HG02981 (cell line): Measurements from ENCODE around the gene LRRTM2.

ENCODE experiments used
- ATAC-seq: cut with Tn5 transposase; IDR thresholded peaks from one replicate; pipeline ENCODE4 v1.9.1; 2021; ENCODE audit warnings: mild to moderate bottlenecking, moderate library complexity; ENCODE audit not compliant: unreplicated experiment

The LRRTM2 gene

DNA sequence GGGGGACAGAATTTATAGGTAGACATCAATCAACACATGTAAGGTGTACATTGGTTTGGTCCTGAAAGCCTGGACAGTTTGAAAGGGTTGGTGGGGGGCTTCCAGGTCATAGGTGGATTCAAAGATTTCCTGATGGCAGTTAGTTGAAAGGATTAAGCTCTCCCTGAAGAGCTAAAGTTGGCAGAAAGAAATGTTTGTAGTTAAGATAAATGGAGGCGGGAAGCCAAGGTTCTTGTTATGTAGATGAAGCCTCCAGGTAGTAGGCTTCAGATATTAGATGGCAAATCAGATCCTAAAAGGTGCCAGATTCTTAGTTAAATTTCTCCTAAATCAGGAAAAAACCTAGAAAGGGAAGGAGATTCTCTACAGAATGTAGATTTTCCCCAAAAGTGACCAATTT, 9.0 kb upstream of the LRRTM2 start:
- no peak for ATAC-seq

DNA sequence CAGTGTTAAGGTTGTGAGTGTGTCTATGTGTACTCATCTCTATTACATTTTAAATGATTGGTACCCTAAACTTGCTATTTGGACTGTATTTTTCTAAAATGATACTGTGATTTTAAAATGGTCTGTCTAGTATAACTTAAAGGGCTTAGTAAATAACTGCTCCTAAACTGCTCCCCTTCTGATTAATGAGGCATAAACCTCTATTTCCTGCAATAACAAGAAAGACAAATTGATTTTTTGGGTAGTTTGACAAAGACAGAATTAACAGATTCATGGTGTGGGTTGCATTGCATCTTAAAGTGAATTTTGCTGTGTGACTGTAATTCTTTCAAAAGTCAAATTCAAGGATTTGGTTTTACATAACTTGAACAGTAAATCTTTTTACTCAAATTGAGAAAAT, 8.1 kb upstream of the LRRTM2 start:
- ATAC-seq: no peak

DNA sequence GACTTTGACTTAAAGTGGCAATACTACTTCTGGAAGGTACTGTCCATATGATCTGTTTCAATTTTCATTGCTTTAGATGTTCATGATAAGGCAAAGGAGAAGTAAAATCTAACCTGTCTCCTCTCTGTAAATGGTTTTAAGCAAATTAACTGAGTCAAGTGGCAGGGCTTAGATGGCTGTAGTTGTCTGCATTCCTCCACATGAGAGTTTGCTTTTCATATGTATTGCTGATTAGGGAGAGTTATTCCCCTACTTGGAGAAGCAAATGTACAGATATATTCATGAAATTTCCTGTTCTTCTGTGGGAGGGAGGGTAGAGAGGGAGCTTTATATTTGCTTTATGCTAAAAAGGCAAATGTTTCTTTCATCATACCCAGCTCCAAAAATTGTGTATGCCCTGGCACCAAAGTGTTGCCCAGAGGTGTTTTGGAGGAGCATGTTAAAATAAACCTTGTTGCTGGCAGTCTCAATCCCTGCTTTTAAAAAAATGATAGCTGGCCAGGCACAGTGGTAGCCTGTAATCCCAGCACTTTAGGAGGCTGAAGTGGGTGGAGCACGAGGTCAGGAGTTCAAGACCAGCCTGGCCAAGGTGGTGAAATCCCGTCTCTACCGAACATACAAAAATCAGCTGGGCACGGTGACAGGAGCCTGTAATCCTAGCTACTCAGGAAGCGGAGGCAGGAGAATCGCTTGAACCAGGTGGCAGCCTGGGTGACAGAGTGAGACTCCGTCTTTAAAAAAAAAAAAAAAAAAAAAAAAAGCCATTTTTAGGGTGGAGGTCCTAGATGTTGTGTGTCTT, 3.5 kb upstream of the LRRTM2 start:
- ATAC-seq: no peak

DNA sequence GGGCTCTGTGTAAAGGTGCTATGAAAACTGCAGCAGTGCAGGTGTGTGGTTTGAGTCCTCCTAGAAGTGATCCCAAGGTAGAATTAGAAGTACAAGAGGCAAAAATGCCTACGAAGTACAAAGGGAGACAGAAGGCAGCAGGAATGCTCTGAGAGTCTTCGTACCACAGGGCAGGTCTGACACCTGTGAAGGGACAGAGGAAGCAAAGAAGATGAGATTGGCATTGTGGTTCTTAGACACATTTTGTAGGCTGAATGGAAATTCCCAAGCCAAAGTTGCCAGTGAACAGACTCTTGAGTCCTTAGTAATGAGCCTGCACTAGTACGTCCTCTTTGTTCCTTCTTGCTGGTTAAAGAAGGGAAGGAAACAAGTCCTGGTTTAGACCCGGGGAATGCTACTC, 1.7 kb upstream of the LRRTM2 start:
- ATAC-seq: no peak

DNA sequence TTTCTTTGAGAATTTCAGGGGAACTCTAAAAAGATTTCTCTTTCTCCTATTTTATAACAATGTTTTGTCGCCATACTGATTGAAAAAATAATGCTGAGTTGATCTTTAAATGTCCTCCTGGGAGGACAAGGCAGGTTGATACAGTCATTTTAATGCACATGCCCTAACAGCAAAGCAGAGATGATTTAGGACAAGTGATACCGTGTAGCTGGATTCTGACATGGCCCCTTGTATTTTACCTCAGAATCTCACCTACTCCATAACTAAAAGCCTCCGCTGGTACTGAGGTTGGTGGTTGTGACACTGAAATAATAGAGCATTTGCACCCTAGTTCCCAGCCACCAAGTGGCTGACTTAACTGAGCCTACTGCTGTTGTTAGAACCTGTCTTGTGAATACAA, 811 bp upstream of the LRRTM2 start:
- no peak for ATAC-seq

DNA sequence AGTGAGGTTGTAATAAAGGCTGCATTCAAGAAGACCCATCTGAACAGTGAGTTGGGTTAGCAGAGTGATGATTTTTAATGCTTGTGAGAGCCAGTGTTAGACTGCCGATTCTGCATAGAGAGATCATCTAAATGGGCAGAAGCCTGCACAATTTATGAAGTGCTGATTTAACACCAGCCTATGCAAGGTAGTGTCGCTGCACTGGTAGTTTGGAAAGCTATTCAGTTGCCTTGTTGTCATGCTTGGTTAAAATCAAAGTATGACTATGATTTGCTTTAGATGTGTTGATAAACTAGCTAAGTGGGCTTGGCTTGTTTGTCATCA, 379 bp upstream of the LRRTM2 start:
- ATAC-seq: no peak

DNA sequence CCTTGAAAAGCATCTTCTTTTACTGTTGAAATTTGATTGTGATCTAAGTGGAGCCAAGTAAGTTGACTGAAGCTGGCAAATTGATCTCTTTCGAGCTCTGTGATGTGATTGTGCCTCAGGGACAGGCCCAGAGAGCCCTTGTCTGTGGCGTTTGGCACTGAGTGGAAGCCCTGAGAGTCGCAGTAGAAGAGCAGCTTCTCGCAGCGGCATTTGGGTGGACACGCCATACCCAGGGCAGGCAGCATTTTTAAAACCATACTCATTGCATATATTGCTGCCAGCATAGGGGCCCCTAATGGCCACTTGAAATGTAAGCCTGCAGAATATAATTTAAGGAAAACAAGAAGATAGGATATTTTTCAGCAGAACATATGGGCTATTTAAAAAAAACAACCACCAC, 894 bp downstream of the LRRTM2 start:
- ATAC-seq: no peak

DNA sequence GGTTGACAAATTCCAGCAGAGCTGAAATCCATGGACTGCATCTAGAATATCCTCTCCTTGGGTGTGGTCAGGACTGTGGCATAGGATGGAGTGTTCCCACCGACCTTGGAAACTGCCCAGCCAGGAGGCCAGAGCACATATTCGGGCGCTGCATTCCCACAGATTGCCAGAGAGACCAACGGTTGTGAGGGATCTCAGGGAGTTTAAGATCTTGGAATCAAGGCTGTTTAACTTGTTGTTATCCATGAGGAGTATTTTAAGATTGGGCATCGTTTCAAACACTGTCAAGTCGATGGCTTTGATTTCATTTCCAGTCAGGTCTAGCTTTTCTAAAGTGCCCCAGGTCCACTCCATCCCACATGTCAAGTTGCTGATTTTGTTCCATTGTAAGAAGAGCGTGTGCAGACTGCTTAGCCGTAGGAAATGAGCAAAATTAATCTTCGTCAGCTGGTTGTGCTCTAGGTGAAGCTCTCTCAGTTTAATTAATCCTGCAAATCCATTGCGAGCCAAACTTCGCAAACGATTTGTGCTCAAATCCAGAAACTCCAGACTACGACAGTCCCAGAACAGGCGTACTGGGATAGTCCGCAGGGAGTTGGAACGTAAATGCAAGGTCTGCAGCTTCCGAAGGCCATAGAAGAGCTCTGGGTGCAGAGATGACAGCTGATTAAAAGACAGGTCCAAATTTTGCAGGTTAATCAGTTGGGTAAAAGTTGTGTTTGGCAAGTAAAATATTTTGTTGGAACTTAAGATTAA, 1.5 kb downstream of the LRRTM2 start:
- no peak for ATAC-seq

DNA sequence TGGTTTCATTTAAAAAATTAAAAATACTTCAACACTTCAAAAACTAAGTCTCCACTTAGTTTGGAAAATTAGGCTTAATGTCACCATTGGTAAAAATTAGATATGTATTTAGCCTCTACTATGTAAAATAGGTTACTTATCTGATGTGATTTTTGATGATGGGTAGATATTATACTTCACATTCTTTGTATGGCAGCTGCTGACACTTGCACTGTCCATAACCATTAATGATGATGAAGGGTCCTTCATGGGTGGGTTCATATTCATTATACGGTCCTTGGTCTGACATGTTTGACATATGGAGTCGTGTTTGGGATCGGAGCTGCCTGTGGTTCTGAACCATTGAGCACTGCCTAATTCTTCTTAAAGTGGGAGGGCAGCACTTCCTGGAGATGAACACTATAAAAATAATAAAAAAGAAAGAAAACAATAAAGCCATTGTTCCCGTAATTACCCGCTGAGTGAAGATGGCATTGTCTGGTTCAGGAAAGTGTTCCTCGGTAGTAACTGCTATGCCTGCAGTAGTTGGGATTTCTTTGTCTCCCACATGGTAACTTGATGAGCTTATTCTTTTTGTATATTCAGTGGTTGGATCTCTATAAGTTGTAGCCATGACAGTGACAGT, 2.2 kb downstream of the LRRTM2 start:
- no peak for ATAC-seq

DNA sequence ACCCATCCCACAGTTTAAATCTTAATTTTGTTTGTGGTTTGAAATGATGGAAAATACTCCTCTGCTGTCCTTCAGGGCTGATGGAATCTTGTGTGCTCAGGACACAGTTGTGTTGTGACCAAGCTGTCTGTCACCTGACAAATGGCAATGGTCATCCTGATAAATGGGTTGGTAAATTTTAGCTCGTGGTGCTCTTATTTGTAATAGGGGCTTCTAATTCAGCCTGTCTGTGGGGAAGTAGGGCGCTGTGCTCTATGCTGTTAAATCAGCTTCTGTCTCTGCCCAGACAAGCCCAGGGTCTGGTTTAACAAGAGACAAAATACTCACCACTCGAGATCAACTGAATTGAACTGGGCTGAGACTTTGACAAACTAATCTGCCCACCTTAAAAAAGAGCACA, 4.5 kb downstream of the LRRTM2 start:
- ATAC-seq: no peak

DNA sequence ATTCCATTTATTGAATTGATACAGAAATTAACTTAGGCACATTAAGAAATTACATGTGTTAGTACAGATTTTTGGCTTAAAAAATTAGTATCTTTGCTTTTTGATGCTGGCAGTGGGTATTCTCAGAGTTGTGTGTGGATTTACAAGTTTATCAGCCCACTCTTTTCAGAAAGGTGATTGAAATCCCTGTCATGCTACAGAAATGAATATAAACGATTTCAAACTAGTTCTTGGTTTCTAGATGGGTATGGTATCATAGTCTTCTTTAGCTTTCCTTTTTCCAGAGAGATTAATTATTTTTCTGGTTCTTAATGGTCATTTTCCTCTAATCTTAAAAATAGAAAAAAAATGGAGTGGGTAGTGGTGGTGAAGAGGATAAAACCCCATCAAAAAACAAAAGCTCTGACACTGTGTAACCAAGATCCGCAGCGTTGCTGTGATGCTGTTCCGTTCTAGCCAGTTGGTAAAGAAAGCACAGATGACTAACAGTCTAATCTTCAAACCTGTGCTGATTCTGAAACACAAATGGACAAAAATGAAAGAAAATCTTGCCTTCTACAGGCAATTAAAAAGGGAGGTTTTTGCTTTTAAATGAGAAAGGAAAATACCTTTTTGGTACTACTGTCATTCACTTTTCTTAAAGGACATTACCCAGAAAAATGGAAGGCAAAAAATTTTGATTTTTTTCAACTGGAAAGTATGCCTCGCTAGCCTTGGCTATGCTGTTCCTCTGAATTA, 5.2 kb downstream of the LRRTM2 start:
- ATAC-seq: no peak

DNA sequence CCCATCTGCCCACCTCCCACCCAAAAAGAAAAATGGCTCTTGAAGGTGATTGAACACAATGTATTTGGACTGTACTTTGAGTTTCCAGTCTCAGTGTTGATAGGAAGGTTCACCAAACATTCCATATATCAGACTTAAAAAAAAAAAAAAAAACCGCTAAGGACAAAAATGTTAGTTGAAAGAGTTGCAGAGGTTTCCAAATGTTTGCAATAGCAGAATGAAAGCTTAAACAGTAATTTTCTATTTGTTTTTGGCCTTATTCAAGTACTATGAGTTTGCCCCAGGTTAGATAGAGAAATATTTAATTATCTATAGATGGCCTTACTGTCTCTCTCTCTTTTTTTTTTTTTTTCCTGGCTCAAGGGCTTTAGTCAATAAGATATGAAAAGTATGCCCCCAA, 6.1 kb downstream of the LRRTM2 start:
- no peak for ATAC-seq

DNA sequence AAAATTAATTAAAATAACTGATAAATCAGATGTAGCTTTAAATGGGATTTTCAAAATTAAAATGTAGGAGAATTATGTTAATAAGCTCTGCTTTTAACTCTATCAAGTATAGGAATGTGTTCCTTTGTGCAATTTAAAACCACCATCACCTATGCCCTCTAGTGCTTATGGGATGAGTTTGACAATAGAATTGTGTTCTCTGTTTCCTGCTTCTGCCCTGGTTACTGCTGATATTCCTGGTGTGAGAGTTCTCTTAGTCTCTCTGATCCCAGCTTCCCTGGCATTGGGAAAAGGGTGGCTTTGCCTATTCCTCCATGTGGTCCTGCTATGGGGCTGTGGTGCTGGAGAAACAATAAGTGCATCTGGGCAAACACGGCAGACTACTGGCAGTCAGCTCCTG, 8.1 kb downstream of the LRRTM2 start:
- no peak for ATAC-seq

DNA sequence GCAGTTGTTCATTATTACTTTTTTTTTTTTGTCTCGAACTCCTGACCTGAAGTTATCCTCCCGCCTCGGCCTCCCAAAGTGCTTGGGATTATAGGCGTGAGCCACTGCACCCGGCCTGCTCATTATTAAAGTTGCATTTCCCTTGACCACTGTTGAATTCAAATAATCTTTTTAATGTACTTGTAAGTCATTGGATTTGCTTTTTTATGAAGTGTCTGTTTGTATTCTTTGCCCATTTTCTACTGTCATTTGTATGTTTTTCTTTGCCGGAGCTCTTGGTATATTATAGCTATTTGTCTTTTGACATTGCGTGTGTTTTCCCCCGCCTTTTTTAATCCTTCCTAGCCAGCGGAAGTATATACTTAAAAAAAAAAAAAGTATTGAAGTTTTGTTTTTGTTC, 22.0 kb downstream of the LRRTM2 start:
- no peak for ATAC-seq

DNA sequence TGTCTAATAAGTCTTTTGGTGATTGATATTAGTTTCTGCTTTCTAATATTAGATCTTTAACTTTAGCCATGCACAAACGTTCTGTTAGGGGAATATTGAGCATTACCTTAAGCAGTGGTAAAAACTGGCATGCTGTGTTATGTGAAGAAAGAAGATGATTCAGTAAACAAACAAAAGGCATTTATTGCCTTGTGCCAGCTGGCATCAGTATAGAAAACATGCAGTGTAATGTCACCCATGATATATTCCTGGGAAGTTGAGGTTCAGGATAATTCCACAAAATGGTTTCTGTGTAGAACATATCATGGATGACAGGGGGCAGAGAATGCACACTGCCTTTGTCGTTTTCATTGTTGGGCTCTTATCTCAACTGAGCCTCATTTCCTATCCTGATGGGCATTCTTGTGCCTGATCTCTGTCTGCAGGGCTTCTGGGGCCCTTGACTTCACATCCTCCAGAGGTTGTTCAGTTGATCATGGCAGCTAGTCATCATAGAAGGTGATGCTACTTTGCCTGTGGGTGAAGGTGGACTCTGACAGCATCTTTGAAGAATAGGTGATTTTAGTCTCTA, 24.2 kb downstream of the LRRTM2 start:
- ATAC-seq: no peak

DNA sequence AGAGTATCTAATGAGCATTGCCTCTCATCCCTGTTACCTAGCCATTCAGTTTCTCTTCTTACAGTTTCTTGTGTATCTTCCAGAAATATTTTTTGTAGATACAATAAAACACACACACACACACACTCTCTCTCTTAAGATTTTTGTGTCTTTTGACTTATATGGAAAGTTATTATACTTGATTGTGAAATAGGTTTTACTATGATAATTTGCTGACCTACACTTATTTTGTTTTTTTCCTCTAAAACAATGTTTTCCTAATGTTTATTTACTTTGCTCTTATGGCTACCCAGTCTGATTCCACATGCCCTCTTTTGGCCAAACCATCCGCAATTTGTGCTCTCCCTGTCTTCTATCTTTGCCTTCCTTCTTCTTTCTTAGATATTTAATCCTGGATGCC, 25.3 kb downstream of the LRRTM2 start:
- no peak for ATAC-seq

DNA sequence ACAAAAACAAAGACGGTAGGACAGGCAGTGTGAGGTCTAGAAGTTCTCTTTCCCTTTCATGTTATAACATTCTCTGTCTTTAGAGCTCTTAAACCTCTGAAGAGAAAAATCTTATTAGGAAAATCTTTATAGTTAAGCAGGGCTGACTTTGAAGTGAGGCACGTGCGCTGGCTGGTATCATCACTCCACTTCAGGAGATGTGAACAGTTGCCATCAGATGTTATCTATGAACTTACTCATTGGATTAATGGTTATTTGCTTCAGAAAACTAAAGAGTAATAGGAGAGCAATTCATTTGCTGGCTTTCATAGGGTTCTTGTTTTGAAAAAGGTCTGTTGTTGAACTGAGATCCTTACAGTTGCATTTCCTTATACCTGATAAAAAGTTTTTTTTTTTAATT, 25.7 kb downstream of the LRRTM2 start:
- ATAC-seq: no peak

DNA sequence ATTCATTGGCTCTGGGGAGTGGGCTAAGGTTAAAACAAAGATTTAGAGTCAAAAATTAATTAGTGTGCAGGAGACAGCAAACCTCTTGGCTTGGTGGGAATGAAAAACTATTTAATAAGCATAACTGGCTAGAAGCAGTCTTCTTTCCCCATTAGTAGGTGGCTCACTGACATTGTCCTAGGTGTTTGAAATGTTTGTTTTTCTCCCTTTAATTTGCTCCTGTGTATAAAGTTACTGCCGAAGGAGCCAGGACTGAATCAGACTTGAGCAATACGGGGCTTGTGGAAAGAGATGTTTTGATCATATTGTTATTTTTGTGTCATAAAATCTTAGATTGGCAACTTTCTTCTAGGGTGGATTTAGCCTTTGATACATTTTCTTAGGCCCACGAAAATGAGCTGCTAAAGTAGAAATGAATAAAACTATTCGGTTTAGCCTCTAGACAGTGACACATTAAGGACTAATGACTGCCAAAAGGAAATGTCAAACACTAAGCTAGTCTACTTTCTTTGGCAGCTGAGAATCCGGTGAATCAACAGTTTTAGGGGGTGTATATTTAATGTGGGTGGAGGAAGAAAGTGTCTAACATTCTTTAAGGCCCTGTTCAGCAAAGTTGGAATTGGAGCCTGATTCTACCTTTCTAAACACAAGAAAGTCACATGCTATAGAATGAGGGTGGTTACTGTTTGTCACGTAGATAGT, 30.2 kb downstream of the LRRTM2 start:
- ATAC-seq: no peak

DNA sequence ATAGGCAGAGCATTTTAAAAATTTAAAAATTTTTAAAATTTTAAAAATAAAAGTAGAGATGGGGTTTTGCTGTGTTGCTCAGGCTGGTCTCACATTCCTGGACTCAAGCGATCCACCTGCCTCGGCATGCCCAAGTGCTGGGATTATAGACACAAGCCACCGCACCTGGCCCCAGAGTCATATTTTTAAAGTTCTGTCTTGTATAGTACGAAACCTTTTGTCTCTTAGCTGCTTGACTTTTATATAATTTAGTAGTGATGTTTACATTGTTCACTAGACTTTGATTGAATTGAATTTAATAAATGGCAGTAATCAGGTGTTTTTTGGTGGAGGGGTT, 31.0 kb downstream of the LRRTM2 start:
- no peak for ATAC-seq

DNA sequence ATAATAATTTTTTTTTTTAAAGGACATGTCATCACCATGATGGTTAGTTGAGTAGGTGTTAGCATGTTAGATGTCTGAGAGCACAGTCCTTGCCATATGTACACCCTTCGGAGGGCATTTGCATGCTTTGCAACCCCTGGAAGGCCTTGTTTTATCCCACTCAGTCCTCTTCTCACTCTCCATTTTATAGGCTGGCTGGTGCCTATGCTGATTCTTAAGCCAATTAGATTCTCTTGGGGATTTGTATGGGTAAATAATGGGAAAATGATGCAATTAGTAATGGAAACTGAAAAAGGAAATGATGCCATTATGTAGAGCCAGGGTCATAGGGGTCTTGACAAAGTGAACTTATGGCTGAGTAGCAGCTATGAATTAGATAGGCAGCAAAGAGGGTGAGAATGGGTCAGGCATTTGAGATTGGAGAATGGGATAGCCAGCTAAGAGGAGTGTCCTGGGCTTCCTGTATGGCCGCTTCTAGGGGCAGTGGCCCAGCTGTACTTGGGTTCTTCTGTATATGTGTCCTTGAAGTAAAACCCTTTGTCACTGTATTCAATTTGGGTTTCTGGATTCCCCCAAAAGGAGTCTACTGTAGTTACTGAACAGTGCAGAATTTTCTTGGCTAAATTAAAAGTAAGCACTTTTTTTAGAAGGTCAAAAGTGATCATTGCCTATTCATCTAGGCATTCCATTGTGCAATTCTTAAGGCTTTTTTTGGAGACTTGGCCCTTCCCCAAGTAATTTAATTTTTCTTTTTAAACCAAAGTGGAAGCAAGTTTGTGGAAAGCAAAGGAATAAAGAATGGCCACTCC, 31.6 kb downstream of the LRRTM2 start:
- ATAC-seq: no peak
